ENCODE data around the gene SGMS1. TPM values are rescaled to one million over a fixed set of nuclear protein-coding genes. Genes with fewer than 3 reads are reported as not detected.

Gene SGMS1
- total RNA-seq, 3 donors from 2014 or later: 10.6 to 16.5 (median 14.1) TPM

DNA sequence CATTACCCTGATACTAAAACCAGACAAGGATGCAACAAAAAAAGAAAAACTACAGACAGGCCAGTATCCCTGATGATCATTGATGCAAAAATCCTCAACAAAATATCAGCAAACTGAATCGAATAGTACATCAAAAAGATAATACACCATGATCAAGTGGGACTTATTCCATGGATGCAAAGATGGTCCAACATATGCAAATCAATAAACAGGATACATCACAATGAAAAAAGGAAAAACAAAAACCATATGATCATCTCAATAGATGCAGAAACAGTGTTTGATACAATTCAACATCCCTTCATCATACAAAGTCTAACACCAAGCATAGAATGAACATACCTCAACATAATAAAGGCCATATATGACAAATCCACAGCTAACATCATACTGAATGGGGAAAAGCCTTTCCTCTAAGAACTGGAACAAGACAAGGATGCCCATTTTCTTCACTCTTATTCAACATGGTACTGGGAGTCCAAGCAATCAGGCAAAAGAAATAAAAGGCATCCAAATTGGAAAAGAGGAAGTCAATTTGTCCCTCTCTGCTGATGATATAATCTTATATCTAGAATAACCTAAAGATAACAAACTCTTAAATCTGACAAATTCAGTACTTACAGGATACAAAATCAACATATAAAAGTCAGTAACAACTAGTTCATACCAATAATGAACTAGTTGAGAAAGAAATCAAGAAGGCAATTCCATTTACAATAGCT lies 323.6 kb downstream of the SGMS1 start:
- no peaks in the 10 kb centered on the region for H3K27me3 Mint-ChIP-seq (ENCODE audit: low read depth)

DNA sequence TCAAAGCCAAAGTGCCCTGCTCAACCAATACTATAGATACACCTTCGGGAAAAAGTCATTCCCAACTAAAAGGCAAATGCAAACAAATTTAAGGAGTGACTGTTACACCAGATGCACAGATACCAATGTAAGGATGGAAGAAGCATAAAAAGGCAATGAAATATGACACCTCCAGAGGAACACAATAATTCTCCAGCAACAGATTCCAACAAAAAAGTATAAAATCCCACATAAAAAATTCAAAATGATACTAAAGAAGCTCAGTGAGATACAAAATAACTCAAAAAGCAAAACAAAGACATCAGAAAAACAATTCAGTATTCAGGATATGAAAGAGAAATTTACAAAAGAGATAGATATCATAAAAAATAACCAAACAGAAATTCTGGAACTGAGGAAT lies 328.4 kb downstream of the SGMS1 start:
- DNase-seq: no peak
- Mint-ChIP-seq H3K27me3 (ENCODE audit: low read depth) (no peaks in the 10 kb centered on the region), H3K4me1 (ENCODE audit: low read depth) (no peaks in the 10 kb centered on the region), H3K4me3 (no peak overlapping the region), H3K9me3 (peaks cover 7% of the 10 kb centered on the region), H3K36me3 (ENCODE audit: insufficient read depth) (peaks cover 3% of the 10 kb centered on the region)
- ATAC-seq: no peak

More for the DNA sequence above, 323.6 kb downstream of the SGMS1 start:
- Mint-ChIP-seq H3K36me3 (ENCODE audit: insufficient read depth) (peaks cover 8% of the 10 kb centered on the region), H3K4me1 (ENCODE audit: low read depth) (peaks cover 2% of the 10 kb centered on the region), H3K9me3 (peaks cover 7% of the 10 kb centered on the region), H3K4me3 (no peak overlapping the region)
- DNase-seq (no peak), ATAC-seq (no peak)

DNA sequence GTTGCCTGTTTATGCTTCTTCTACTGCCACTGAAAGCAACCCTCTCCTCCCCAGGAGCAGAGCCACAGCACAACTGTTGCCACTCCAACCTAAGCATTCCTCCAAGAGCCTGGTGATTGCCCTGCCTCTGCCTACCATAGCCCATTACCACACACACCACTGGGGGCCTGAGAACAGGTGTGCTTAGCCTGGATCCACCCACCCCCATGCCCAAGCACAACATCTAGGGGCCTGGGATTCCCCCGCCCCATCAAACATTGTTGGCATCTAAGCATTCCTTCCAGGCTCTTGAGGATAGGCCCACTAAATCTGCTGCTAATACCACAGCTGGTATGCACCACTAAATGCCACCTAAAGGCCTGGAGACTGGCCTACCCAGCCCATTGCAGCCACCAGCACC lies 329.2 kb downstream of the SGMS1 start:
- H3K27me3 Mint-ChIP-seq (ENCODE audit: low read depth): no peaks in the 10 kb centered on the region
- peaks cover 7% of the 10 kb centered on the region for H3K9me3 Mint-ChIP-seq
- H3K4me3 Mint-ChIP-seq: no peak overlapping the region
- ATAC-seq: no peak
- H3K4me1 Mint-ChIP-seq (ENCODE audit: low read depth): no peaks in the 10 kb centered on the region
- no peak for DNase-seq
- peaks cover 3% of the 10 kb centered on the region for H3K36me3 Mint-ChIP-seq (ENCODE audit: insufficient read depth)

DNA sequence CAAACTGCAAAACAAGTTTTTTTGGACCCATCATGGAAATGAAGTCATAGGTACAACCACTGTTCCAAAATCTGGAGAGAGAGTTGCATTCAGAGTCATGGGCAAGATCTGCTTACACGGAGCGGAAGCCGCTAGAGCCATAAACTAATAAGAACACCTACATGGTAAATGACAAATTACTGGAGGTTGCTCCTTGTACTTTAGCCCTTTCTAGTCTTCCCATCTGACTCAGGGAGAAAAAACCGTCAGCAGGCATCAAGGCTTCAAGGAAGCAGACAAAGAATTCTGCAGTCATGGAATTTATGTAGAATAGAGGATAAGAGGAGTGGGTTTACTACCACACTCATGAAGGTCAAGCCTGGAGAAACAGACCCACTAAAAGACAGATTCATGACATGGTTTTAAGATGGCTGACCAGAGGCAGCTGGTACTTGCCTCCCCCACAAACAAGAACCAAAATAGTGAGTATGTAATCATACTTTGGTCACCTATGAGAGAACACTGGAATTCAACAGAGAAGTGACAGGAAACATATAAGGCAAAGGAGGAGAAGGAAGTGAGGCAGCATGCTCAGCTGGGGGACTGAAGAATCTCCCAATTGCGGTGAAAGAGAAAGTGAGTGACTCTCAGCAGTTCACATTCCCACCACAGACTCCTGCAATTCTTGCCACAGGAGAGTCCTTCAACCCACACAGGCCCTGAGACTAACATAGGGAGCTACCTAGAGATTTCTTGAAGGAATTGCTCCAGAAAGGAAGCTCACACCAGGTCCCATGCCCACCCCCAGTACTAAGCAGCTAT lies 330.0 kb downstream of the SGMS1 start:
- H3K9me3 Mint-ChIP-seq: peaks cover 4% of the 10 kb centered on the region
- no peak for ATAC-seq

DNA sequence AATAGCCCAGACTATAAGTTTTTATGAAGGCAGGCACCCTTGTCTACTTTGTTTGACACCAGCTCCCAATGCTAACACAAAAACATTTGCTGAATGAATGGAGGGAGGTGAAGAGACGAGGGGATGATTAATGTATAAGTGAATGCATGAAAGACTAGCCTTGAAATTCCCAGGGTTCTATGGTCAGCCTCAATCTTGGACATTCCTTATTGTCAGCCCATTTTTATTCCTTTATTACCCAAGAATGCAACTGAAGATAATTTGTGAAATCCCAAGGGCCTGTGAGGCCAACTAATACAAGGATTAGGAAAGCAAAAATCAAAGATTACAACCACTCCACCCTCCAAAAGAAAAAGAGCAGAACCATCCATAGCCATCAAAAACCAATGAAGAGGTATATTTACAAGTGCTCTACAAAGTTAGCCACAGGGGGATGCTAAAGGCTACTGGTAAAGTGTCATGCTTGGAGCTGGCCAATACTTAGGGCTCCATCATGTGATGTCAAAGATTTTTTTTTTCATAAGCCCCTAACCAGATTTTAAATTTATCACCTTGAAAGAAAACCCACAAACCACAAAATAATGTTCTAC lies 332.4 kb downstream of the SGMS1 start:
- H3K4me3 Mint-ChIP-seq: no peak overlapping the region
- no peaks in the 10 kb centered on the region for H3K4me1 Mint-ChIP-seq (ENCODE audit: low read depth)
- no peak for ATAC-seq
- H3K27me3 Mint-ChIP-seq (ENCODE audit: low read depth): no peaks in the 10 kb centered on the region
- peaks cover 1% of the 10 kb centered on the region for H3K36me3 Mint-ChIP-seq (ENCODE audit: insufficient read depth)
- DNase-seq: no peak
- no peaks in the 10 kb centered on the region for H3K9me3 Mint-ChIP-seq

More for the DNA sequence above, 330.0 kb downstream of the SGMS1 start:
- Mint-ChIP-seq H3K4me3 (no peak overlapping the region), H3K36me3 (ENCODE audit: insufficient read depth) (peaks cover 3% of the 10 kb centered on the region), H3K27me3 (ENCODE audit: low read depth) (no peaks in the 10 kb centered on the region), H3K4me1 (ENCODE audit: low read depth) (no peaks in the 10 kb centered on the region)
- DNase-seq: no peak

DNA sequence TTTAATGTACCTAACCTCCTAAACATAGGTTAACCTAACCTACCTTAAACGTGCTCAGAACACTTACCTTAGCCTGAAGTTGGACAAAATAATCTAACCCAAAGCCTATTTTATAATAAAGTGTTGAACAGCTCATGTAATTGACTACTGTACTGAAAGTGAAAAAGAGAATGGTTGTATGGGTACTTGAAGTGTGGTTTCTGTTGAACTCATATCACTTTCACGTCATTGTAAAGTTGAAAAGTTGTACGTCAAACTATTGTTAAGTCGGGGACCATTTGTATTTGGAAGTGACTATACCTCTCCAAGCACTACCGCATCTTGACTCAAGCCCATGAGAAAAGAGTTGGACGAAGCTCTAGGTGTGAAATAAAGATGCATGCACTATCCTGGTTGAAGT lies 334.6 kb downstream of the SGMS1 start:
- ATAC-seq (no peak), DNase-seq (no peak)
- H3K4me1 Mint-ChIP-seq (ENCODE audit: low read depth): no peaks in the 10 kb centered on the region
- H3K4me3 Mint-ChIP-seq: no peak overlapping the region
- no peaks in the 10 kb centered on the region for H3K27me3 Mint-ChIP-seq (ENCODE audit: low read depth)
- no peaks in the 10 kb centered on the region for H3K9me3 Mint-ChIP-seq
- no peaks in the 10 kb centered on the region for H3K36me3 Mint-ChIP-seq (ENCODE audit: insufficient read depth)

DNA sequence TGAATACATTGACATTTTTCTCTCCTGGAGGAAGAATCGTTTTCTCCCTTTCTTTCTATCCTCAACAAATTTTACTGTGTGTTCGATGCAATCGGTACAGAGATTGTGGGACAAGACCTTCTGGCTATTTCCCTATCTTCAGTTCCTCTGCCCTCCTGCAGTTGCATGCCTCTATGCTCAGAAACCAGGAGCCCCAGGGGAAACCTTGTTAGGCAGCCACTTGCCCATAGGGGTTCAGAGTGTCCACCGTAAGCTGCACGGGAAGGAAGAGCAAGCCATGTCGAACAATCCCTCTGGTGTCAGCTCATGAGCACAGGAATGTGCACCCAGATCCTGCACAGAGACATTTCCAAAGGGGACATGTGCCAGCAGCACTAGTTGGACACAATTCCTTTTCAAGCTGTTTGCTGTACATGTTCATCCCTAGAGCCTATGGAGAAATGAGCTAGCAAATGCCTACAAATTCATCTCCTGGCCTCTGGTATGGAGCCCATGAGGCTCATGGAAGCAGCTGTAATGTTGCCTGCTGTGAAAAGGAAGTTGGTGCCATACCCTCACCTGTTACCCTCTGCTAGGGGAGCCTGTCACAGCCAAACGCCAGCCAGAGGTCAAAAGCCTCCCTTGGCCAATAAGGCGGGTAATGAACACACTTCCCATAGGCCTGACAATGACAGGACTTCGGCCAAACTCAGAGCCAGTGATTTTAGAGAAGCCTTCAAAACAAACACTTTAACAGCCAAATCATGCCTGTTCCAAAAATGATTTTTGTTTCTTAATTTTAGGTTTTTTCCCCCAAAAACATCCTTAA lies 336.6 kb downstream of the SGMS1 start:
- H3K27me3 Mint-ChIP-seq (ENCODE audit: low read depth): no peaks in the 10 kb centered on the region
- H3K4me3 Mint-ChIP-seq: no peak overlapping the region
- H3K36me3 Mint-ChIP-seq (ENCODE audit: insufficient read depth): no peaks in the 10 kb centered on the region
- H3K9me3 Mint-ChIP-seq: no peaks in the 10 kb centered on the region
- no peaks in the 10 kb centered on the region for H3K4me1 Mint-ChIP-seq (ENCODE audit: low read depth)
- DNase-seq (no peak), ATAC-seq (no peak)

DNA sequence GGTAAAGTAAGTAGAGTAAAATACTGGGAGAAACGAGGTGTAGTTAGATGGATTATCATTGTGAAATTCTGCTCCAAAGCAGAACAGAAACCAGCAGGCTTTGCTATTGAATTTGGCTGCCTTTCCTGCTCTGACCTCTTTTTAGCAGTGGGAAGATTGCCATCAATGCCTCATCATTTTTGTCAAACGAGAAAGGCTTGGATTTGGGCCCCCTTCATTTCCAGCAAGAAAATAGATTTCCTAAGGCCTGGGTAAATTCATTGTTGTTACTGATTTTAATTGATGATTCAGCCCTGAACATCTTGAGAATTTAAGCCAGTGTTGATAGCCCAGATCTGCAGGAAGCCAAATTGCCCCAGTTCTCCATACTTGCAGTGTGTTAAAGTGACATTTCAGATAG lies 337.2 kb downstream of the SGMS1 start:
- no peak for DNase-seq
- Mint-ChIP-seq H3K27me3 (ENCODE audit: low read depth) (peaks cover 6% of the 10 kb centered on the region), H3K4me1 (ENCODE audit: low read depth) (no peaks in the 10 kb centered on the region), H3K9me3 (no peaks in the 10 kb centered on the region), H3K36me3 (ENCODE audit: insufficient read depth) (no peaks in the 10 kb centered on the region), H3K4me3 (no peak overlapping the region)
- no peak for ATAC-seq

DNA sequence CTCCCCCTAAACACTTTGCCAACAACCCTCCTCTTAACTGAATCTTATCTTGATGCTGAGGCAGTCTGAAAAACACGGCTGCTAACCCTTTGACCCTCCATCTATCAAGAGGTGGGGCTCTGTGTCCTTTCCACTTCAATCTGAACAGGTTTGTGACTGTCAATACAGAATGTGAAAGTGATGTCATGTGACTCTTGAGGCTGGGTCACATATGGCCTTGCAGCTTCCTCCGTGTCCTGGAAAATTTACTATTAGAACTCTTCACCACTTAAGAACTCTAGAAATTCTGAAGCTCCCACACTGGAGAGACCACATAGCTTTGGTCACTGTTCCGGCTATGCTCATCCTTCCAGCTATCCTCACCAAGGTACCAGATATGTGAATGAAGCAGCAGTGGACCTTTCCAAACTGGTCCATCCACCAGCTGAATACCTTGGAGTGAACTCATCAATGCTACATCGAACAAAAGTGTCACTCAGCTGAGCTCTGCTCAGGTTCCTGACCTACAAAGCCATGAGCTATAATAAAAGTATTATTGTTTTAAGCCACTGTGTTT lies 341.7 kb downstream of the SGMS1 start:
- no peak overlapping the region for H3K4me3 Mint-ChIP-seq
- no peaks in the 10 kb centered on the region for H3K4me1 Mint-ChIP-seq (ENCODE audit: low read depth)
- ATAC-seq: no peak
- no peak for DNase-seq
- peaks cover 22% of the 10 kb centered on the region for H3K27me3 Mint-ChIP-seq (ENCODE audit: low read depth)
- no peaks in the 10 kb centered on the region for H3K9me3 Mint-ChIP-seq
- H3K36me3 Mint-ChIP-seq (ENCODE audit: insufficient read depth): no peaks in the 10 kb centered on the region

DNA sequence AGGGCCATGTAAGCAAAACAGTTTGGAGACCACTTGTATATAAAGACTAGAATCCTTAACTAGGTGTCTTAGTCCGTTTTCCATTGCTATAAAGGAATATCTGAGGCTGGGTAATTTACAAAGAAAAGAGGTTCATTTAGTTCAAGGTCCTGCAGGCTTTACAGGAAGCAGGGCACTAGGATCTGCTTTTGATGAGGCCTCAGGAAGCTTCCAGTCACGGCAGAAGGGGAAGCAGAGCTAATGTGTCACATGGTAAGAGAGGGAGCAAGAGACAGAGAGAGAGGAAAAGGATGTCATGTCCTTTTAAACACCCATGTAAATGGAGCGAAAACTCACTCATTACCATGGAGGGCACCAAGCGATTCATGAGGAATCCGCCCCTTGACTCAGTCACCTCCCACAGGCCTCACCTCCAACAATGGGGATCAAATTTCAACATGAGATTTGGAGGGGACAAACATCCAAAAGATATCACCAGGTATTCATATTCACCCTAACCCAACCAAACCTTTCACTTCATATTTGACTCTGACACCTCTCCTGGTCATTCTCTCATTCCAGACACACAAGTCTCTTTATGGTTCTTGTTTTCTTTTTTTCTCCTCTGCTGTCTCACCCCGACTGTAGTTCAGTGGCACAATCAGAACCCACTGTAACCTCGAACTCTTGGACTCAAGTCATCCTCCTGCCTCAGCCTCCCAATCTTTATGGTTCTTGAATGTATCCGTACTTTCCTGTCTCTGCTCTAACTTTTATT lies 342.4 kb downstream of the SGMS1 start:
- no peak for DNase-seq
- no peak overlapping the region for H3K4me3 Mint-ChIP-seq
- H3K36me3 Mint-ChIP-seq (ENCODE audit: insufficient read depth): no peaks in the 10 kb centered on the region
- peaks cover 26% of the 10 kb centered on the region for H3K27me3 Mint-ChIP-seq (ENCODE audit: low read depth)
- H3K4me1 Mint-ChIP-seq (ENCODE audit: low read depth): no peaks in the 10 kb centered on the region
- ATAC-seq: no peak
- H3K9me3 Mint-ChIP-seq: no peaks in the 10 kb centered on the region

DNA sequence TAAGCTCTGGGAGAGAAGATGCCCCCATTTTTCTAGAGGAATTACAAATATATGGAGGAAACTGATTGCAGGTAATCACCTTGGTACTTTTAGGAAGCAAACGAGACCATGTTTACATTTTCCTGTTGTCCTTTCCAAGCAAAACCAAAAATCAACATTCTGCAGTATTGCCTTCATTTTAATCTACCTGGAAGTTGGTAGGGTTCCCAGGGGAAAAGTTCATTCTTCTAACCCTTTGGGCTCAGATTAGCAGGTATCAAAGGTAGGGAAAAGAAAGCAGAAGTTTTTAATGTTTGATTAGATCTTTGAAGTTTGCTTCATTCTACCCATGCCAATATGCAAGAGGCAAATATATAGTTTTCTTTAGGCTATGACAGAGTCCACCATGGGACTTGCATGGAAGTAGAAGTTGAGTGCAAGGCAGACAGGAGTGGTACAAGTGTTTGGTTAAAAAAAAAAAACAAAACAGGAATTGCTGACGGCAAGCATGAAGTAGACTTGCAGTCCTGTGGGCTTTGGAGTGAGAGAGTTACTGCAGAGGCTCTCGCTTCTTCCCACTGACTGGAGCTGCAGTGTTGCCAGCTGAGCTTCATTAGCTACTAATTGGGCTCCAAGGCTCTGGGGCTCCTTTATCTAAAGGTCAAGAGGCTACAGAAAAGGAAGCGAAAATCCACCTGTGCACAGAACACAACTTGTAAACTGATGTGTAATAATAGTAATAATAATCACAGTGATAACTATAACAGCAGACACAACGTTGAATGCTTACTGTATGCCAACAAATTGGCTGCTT lies 343.5 kb downstream of the SGMS1 start:
- H3K4me3 Mint-ChIP-seq: no peak overlapping the region
- H3K27me3 Mint-ChIP-seq (ENCODE audit: low read depth): peaks cover 28% of the 10 kb centered on the region
- ATAC-seq (no peak), DNase-seq (no peak)
- H3K4me1 Mint-ChIP-seq (ENCODE audit: low read depth): no peaks in the 10 kb centered on the region
- no peaks in the 10 kb centered on the region for H3K36me3 Mint-ChIP-seq (ENCODE audit: insufficient read depth)
- H3K9me3 Mint-ChIP-seq: no peaks in the 10 kb centered on the region

DNA sequence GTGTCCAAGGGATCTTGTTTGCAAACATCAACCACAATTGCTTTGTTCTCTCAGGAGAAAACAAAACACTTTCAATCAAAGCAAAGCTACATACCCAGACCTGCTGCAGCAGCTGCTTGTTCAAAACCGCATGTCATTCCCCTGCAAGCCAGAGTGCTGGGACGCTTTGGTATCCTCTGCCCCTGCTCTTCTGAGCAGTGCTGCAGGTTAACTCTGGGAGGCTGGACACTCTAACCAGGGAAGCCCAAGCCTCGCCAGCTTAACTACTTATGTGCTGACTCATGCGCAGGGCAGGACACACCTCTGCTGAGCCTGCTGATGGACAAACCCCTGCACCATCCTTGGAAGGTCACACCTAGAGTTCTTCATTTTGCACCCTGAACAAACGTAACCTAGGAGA lies 344.3 kb downstream of the SGMS1 start:
- Mint-ChIP-seq H3K4me1 (ENCODE audit: low read depth) (no peaks in the 10 kb centered on the region), H3K36me3 (ENCODE audit: insufficient read depth) (no peaks in the 10 kb centered on the region), H3K4me3 (no peak overlapping the region), H3K9me3 (no peaks in the 10 kb centered on the region), H3K27me3 (ENCODE audit: low read depth) (peaks cover 28% of the 10 kb centered on the region)
- ATAC-seq (no peak), DNase-seq (no peak)

Measured in activated T-cell treated with anti-CD3 and anti-CD28 coated beads, Interleukin-2, amount 50 U/mL, for 4 hours (primary cell).